ENCODE data around the gene SPTSSA.
"Not testable (repeated sequence)": the region's sequence is repeated elsewhere in the genome, so short reads cannot be mapped to it uniquely, and the experiment has no call there.

Gene SPTSSA

DNA sequence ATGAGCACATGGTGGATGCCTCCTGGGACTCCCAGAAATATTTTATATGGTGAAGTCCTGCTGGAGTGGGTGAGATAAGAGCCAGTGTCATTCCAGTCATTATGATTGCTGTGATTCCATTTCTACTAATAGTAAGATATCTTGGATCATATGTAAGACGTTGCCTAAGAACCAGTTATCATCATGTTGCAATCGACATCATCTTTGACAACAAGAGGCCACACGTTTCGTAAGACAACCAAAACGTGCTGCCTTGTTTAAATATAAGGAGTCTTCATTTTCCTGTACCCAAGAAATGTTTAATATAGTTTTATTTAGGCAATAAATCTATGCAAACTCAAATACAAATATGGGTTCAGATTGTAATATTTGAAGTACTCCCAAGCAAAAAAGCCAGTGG, 58.4 kb downstream of the SPTSSA start:
- Histone ChIP-seq H3K27me3 (ENCODE audit: insufficient read depth, low read length, poor library complexity) (no peaks in the 10 kb centered on the region), H2AK5ac (ENCODE audit: low read length) (no peak overlapping the region), H3K27ac (ENCODE audit: low read depth, low read length) (no peak overlapping the region), H3K4me3 (ENCODE audit: low read length) (no peak overlapping the region), H2BK5ac (ENCODE audit: low read length) (no peak overlapping the region), H3K4me1 (ENCODE audit: control insufficient read depth, low read depth, low read length) (no peaks in the 10 kb centered on the region), H3K18ac (ENCODE audit: low read length) (no peak overlapping the region), H2BK120ac (ENCODE audit: low read depth, low read length) (no peak overlapping the region), H3K56ac (ENCODE audit: low read length) (no peak overlapping the region), H3K4me2 (ENCODE audit: low read length) (no peak overlapping the region), H3K36me3 (ENCODE audit: control insufficient read depth, insufficient read depth, low read length) (no peaks in the 10 kb centered on the region), H3K9ac (ENCODE audit: low read length) (no peak overlapping the region), H2BK15ac (replicated peaks; ENCODE audit: low read depth) (no peak overlapping the region), H3K4ac (ENCODE audit: low read depth, low read length) (no peak overlapping the region), H4K5ac (ENCODE audit: low read length) (no peak overlapping the region), H3K79me1 (ENCODE audit: low read length) (no peaks in the 10 kb centered on the region), H4K8ac (ENCODE audit: low read depth, low read length) (no peak overlapping the region), H3K23ac (ENCODE audit: low read length) (no peak overlapping the region), H3K79me2 (ENCODE audit: control insufficient read depth, insufficient read depth, low read length) (no peaks in the 10 kb centered on the region)
- DNase-seq: no peak
- WGBS (ENCODE audit: extremely low coverage, insufficient coverage, low lambda C conversion rate): no CpG with 5 or more reads among the region's 5 CpGs

GRCh38 chr14:34398024-34398423, 64.0 kb downstream of the SPTSSA start:
- Histone ChIP-seq H3K36me3 (ENCODE audit: control insufficient read depth, insufficient read depth, low read length) (no peaks in the 10 kb centered on the region), H3K4ac (ENCODE audit: low read depth, low read length) (no peak overlapping the region), H3K79me1 (ENCODE audit: low read length) (no peaks in the 10 kb centered on the region), H3K4me3 (ENCODE audit: low read length) (no peak overlapping the region), H2AK5ac (ENCODE audit: low read length) (no peak overlapping the region), H2BK120ac (ENCODE audit: low read depth, low read length) (no peak overlapping the region), H3K9ac (ENCODE audit: low read length) (no peak overlapping the region), H2BK5ac (ENCODE audit: low read length) (no peak overlapping the region), H3K4me2 (ENCODE audit: low read length) (no peak overlapping the region), H3K27me3 (ENCODE audit: insufficient read depth, low read length, poor library complexity) (no peaks in the 10 kb centered on the region), H3K18ac (ENCODE audit: low read length) (no peak overlapping the region), H3K23ac (ENCODE audit: low read length) (no peak overlapping the region), H4K8ac (ENCODE audit: low read depth, low read length) (no peak overlapping the region), H3K56ac (ENCODE audit: low read length) (no peak overlapping the region), H3K79me2 (ENCODE audit: control insufficient read depth, insufficient read depth, low read length) (no peaks in the 10 kb centered on the region), H3K4me1 (ENCODE audit: control insufficient read depth, low read depth, low read length) (no peaks in the 10 kb centered on the region), H2BK15ac (replicated peaks; ENCODE audit: low read depth) (no peak overlapping the region), H3K27ac (ENCODE audit: low read depth, low read length) (no peak overlapping the region), H4K5ac (ENCODE audit: low read length) (no peak overlapping the region)
- no CpG with 5 or more reads among the region's 3 CpGs for WGBS (ENCODE audit: extremely low coverage, insufficient coverage, low lambda C conversion rate)
- no peak for DNase-seq

DNA sequence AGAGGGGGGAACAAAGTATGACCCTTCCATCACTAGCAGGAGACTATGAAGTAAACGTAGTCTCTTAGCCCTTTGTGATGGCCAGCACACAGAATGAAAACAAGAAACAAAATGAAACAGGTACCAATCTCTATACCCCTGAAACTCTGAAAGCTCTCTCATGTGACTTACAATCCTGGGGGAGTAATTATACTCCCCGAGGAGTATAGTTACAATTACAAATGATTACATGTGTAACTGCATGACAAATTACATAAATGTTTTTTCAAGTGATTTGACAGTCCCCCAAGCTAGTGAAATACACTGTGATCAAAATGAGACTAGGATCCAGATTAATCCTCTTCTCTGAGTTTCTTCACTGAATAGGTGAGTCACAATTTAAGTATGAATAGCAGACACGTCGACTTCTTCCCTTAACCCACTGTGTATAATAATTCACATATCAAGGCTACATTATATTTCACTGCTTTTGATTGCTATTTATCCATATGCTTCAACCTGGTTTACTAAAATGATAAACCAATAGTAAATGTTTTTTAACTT, 74.0 kb downstream of the SPTSSA start:
- DNase-seq: no peak
- H3K4ac ChIP-seq (ENCODE audit: low read depth, low read length): no peak overlapping the region
- H3K4me3 ChIP-seq (ENCODE audit: low read length): no peak overlapping the region
- H3K4me2 ChIP-seq (ENCODE audit: low read length): no peak overlapping the region
- no peak overlapping the region for H2BK5ac ChIP-seq (ENCODE audit: low read length)
- no CpG with 5 or more reads among the region's 4 CpGs for WGBS (ENCODE audit: extremely low coverage, insufficient coverage, low lambda C conversion rate)
- H3K79me2 ChIP-seq (ENCODE audit: control insufficient read depth, insufficient read depth, low read length): no peaks in the 10 kb centered on the region
- H4K5ac ChIP-seq (ENCODE audit: low read length): no peak overlapping the region
- H2BK15ac ChIP-seq (replicated peaks; ENCODE audit: low read depth): no peak overlapping the region
- H4K8ac ChIP-seq (ENCODE audit: low read depth, low read length): no peak overlapping the region
- H3K27ac ChIP-seq (ENCODE audit: low read depth, low read length): no peak overlapping the region
- H3K36me3 ChIP-seq (ENCODE audit: control insufficient read depth, insufficient read depth, low read length): no peaks in the 10 kb centered on the region
- no peak overlapping the region for H3K9ac ChIP-seq (ENCODE audit: low read length)
- H3K79me1 ChIP-seq (ENCODE audit: low read length): no peaks in the 10 kb centered on the region
- H3K23ac ChIP-seq (ENCODE audit: low read length): no peak overlapping the region
- H3K56ac ChIP-seq (ENCODE audit: low read length): no peak overlapping the region
- H3K4me1 ChIP-seq (ENCODE audit: control insufficient read depth, low read depth, low read length): no peaks in the 10 kb centered on the region
- H3K27me3 ChIP-seq (ENCODE audit: insufficient read depth, low read length, poor library complexity): no peaks in the 10 kb centered on the region
- no peak overlapping the region for H2BK120ac ChIP-seq (ENCODE audit: low read depth, low read length)
- H3K18ac ChIP-seq (ENCODE audit: low read length): no peak overlapping the region
- no peak overlapping the region for H2AK5ac ChIP-seq (ENCODE audit: low read length)

DNA sequence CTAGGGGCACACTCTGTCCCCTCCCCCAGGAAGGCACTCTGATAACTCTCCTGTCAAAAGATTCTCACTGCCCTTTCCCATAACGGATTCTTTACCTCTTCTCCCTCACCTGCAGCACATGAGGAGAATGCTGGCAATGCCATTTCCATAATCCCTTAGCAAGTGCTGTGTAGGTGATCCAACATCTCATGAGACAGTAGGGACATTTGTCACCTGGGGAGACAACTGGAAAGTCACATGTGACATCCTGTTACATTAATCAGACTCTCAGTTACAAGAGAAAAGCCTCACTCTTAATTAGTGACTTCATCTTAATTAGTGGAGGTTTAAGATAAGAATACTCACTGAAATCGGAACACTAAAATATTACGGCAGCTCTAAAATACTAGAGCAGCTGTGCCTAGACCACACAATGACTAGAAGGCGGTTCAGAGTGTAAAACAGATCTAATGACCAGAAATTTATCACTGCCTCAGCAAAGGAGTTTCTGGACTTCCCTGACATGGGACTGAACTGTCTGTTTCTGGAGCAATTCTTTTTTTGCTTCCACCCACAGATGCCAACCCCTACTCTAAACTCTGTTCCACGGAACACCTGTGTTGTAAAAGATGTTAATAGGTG, 75.1 kb downstream of the SPTSSA start:
- Histone ChIP-seq H3K27ac (ENCODE audit: low read depth, low read length) (no peak overlapping the region), H3K18ac (ENCODE audit: low read length) (no peak overlapping the region), H2BK15ac (replicated peaks; ENCODE audit: low read depth) (no peak overlapping the region), H3K4ac (ENCODE audit: low read depth, low read length) (no peak overlapping the region), H2BK5ac (ENCODE audit: low read length) (no peak overlapping the region), H3K27me3 (ENCODE audit: insufficient read depth, low read length, poor library complexity) (no peaks in the 10 kb centered on the region), H3K4me1 (ENCODE audit: control insufficient read depth, low read depth, low read length) (no peaks in the 10 kb centered on the region), H3K4me2 (ENCODE audit: low read length) (no peak overlapping the region), H3K9ac (ENCODE audit: low read length) (no peak overlapping the region), H3K23ac (ENCODE audit: low read length) (no peak overlapping the region), H4K8ac (ENCODE audit: low read depth, low read length) (no peak overlapping the region), H3K36me3 (ENCODE audit: control insufficient read depth, insufficient read depth, low read length) (no peaks in the 10 kb centered on the region), H2AK5ac (ENCODE audit: low read length) (no peak overlapping the region), H4K5ac (ENCODE audit: low read length) (no peak overlapping the region), H3K79me1 (ENCODE audit: low read length) (no peaks in the 10 kb centered on the region), H3K79me2 (ENCODE audit: control insufficient read depth, insufficient read depth, low read length) (no peaks in the 10 kb centered on the region), H3K56ac (ENCODE audit: low read length) (no peak overlapping the region), H3K4me3 (ENCODE audit: low read length) (no peak overlapping the region), H2BK120ac (ENCODE audit: low read depth, low read length) (no peak overlapping the region)
- no peak for DNase-seq
- WGBS (ENCODE audit: extremely low coverage, insufficient coverage, low lambda C conversion rate): no CpG with 5 or more reads among the region's 5 CpGs

GRCh38 chr14:34385881-34386280, 76.2 kb downstream of the SPTSSA start:
- not testable (repeated sequence) for H3K36me3 ChIP-seq (ENCODE audit: control insufficient read depth, insufficient read depth, low read length); H3K9ac ChIP-seq (ENCODE audit: low read length); H3K23ac ChIP-seq (ENCODE audit: low read length); H2BK120ac ChIP-seq (ENCODE audit: low read depth, low read length); H3K4me3 ChIP-seq (ENCODE audit: low read length); H4K5ac ChIP-seq (ENCODE audit: low read length); H2BK15ac ChIP-seq (replicated peaks; ENCODE audit: low read depth); H3K4ac ChIP-seq (ENCODE audit: low read depth, low read length); DNase-seq; H3K56ac ChIP-seq (ENCODE audit: low read length); H3K79me2 ChIP-seq (ENCODE audit: control insufficient read depth, insufficient read depth, low read length); H3K4me2 ChIP-seq (ENCODE audit: low read length); H3K18ac ChIP-seq (ENCODE audit: low read length); H2BK5ac ChIP-seq (ENCODE audit: low read length); H3K4me1 ChIP-seq (ENCODE audit: control insufficient read depth, low read depth, low read length); H3K79me1 ChIP-seq (ENCODE audit: low read length); H4K8ac ChIP-seq (ENCODE audit: low read depth, low read length); H3K27ac ChIP-seq (ENCODE audit: low read depth, low read length); H2AK5ac ChIP-seq (ENCODE audit: low read length); H3K27me3 ChIP-seq (ENCODE audit: insufficient read depth, low read length, poor library complexity)

DNA sequence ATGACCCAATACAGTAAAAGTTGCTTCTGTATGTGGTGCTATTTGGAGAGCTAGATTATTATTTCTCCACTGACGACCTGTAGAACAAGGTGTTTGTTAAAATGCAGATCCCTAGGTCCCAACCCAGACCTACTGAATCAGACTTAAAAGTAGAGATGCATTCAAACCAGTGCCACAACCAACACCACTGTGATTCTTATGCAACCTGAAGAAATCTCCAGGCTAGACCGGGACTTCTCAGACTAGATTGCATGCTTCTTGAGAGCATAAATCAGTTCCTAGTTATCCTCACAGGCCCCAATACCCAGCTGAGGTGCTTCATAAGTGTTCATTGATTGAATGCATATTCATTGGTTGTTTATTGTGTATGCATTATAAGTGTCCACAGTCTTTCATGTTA, 78.2 kb downstream of the SPTSSA start:
- DNase-seq: no peak
- Histone ChIP-seq H3K36me3 (ENCODE audit: control insufficient read depth, insufficient read depth, low read length) (no peaks in the 10 kb centered on the region), H3K4me2 (ENCODE audit: low read length) (no peak overlapping the region), H2BK5ac (ENCODE audit: low read length) (no peak overlapping the region), H3K23ac (ENCODE audit: low read length) (no peak overlapping the region), H2BK120ac (ENCODE audit: low read depth, low read length) (no peak overlapping the region), H3K9ac (ENCODE audit: low read length) (no peak overlapping the region), H2BK15ac (replicated peaks; ENCODE audit: low read depth) (no peak overlapping the region), H3K4ac (ENCODE audit: low read depth, low read length) (no peak overlapping the region), H3K4me3 (ENCODE audit: low read length) (no peak overlapping the region), H4K8ac (ENCODE audit: low read depth, low read length) (no peak overlapping the region), H3K79me1 (ENCODE audit: low read length) (no peaks in the 10 kb centered on the region), H3K79me2 (ENCODE audit: control insufficient read depth, insufficient read depth, low read length) (no peaks in the 10 kb centered on the region), H3K18ac (ENCODE audit: low read length) (no peak overlapping the region), H3K27ac (ENCODE audit: low read depth, low read length) (no peak overlapping the region), H3K27me3 (ENCODE audit: insufficient read depth, low read length, poor library complexity) (no peaks in the 10 kb centered on the region), H3K4me1 (ENCODE audit: control insufficient read depth, low read depth, low read length) (no peaks in the 10 kb centered on the region), H4K5ac (ENCODE audit: low read length) (no peak overlapping the region), H3K56ac (ENCODE audit: low read length) (no peak overlapping the region), H2AK5ac (ENCODE audit: low read length) (no peak overlapping the region)
- no CpG with 5 or more reads among the region's 2 CpGs for WGBS (ENCODE audit: extremely low coverage, insufficient coverage, low lambda C conversion rate)

All from mesendoderm (in vitro differentiated cells).